HUES64 (cell line): Measurements from ENCODE around the gene MAP2.

Source experiments
- H3K27ac ChIP-seq: 2 replicates; pipeline ENCODE4 v1.7.0; 2013; ENCODE audit warnings: low read depth, low read length, inconsistent platforms
- H3K27me3 ChIP-seq: 2 replicates; pipeline ENCODE4 v1.6.1; 2013; ENCODE audit warnings: mild to moderate bottlenecking, low read length; ENCODE audit not compliant: insufficient read depth
- H3K36me3 ChIP-seq: 2 replicates; pipeline ENCODE4 v1.6.1; 2013; ENCODE audit warnings: mild to moderate bottlenecking, low read length; ENCODE audit not compliant: insufficient read depth
- H3K4me1 ChIP-seq: 2 replicates; pipeline ENCODE4 v1.6.1; 2013; ENCODE audit warnings: mild to moderate bottlenecking, low read length, moderate library complexity; ENCODE audit not compliant: insufficient read depth
- H3K4me3 ChIP-seq: 2 replicates; pipeline ENCODE4 v1.5.1; 2013; ENCODE audit warnings: mild to moderate bottlenecking, low read length, moderate library complexity
- H3K9ac ChIP-seq: 2 replicates; pipeline ENCODE4 v1.6.1; 2013; ENCODE audit warnings: mild to moderate bottlenecking, low read depth, low read length
- H3K9me3 ChIP-seq: 2 replicates; pipeline ENCODE4 v1.6.1; 2013; ENCODE audit warnings: low read depth, low read length; ENCODE audit not compliant: insufficient read depth
- WGBS: fragments of 150-250, 120-280 bp; methylation state at CpG from one replicate; pipeline ENCODE4 v1.1.7; 2013; ENCODE audit warnings: missing lambda C conversion rate; 5-methylcytosine and 5-hydroxymethylcytosine counted together

Gene MAP2

DNA sequence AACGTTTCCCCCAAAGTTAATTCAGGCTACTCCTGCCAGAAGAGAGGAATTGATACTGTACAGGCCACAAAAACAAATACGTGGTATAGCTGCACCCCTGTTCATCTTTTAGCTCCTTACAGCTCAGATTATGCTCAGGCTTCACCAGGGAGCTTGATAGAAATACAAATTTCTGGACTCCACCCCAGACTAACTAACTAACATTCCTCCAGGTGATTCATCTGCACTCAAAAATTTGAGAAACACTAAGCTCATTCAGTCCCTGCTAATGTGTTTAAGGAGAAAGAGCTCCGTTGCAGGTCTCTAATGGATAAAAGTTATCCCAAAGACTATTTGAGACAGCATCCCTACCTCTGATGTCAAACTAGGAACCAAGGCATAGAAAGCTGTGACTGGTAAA lies 311.0 kb downstream of the MAP2 start:
- WGBS = 92% methylated on average over 3 of the region's 3 CpGs
- Histone ChIP-seq H3K27me3 (peaks cover 6% of the 10 kb centered on the region; the same call in 1 of the 2 replicates), H3K9me3 (no peaks in the 10 kb centered on the region), H3K27ac (no peak overlapping the region), H3K36me3 (no peaks in the 10 kb centered on the region), H3K4me3 (no peak overlapping the region), H3K4me1 (no peaks in the 10 kb centered on the region), H3K9ac (no peak overlapping the region)

DNA sequence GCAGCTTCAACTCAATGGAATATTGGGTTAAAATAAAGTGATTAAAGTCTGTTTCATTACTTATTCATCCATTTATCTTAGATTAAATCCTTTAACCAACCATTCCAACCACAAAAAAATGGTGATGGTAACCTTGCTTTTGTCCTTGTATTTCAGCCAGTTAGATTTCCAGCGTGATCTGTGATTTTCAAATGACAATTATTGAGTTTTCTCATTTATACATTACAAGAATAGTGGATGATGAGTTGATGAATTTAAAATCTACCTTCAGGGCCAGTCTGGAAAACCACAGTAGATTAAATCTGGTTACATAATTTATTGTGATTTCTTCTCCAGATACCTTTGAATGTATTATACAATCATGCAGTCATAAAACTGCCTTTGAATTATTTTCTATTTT lies 318.1 kb downstream of the MAP2 start:
- Histone ChIP-seq H3K4me3 (no peak overlapping the region), H3K27me3 (peaks cover 6% of the 10 kb centered on the region; the same call in 1 of the 2 replicates), H3K27ac (no peak overlapping the region), H3K4me1 (no peaks in the 10 kb centered on the region), H3K9me3 (no peaks in the 10 kb centered on the region), H3K36me3 (no peaks in the 10 kb centered on the region), H3K9ac (no peak overlapping the region)
- WGBS = no CpG with 5 or more reads among the region's 1 CpG

DNA sequence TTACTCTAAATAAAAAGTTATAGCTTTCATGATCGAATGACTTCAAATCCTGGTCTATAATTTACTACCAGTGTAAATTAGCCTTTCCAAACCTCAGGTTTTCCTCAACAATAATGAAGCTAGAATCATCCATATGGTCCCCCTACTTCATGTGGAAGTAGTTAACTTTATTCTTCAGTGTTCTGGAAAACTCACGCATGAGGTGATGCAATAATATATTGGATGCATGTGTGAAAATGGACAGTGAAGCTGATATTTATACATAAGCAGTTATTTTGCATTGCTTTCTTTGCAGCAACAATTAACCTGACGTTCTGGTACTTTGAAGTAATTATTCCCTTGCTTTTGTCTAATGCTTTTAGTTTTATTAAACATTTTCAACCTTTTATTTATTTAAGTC lies 329.2 kb downstream of the MAP2 start:
- Histone ChIP-seq H3K27ac (no peak overlapping the region), H3K27me3 (peaks cover 60% of the 10 kb centered on the region), H3K4me3 (no peak overlapping the region), H3K36me3 (no peaks in the 10 kb centered on the region), H3K9ac (no peak overlapping the region), H3K4me1 (peaks cover 6% of the 10 kb centered on the region), H3K9me3 (no peaks in the 10 kb centered on the region)
- WGBS = 100% methylated on average over 1 of the region's 3 CpGs

DNA sequence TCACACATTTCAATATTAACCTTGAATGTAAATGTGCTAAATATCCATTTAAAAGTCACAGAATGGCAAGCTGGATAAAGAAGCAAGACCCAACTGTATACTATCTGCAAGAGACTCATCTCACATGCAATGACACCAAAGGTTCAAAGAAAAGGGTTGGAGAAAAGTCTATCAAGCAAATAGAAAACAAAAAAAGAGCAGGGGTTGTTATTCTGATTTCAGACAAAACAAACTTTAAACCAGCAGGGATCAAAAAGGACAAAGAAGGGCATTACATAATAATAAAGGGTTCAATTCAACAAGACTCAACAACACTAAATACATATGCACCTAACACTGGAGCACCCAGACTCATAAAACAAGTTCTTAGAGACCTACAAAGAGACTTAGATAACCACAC lies 333.3 kb downstream of the MAP2 start:
- Histone ChIP-seq H3K27ac (no peak overlapping the region), H3K4me3 (no peak overlapping the region), H3K27me3 (peaks cover 100% of the 10 kb centered on the region), H3K4me1 (peaks cover 6% of the 10 kb centered on the region), H3K36me3 (no peaks in the 10 kb centered on the region), H3K9ac (no peak overlapping the region), H3K9me3 (no peaks in the 10 kb centered on the region)

DNA sequence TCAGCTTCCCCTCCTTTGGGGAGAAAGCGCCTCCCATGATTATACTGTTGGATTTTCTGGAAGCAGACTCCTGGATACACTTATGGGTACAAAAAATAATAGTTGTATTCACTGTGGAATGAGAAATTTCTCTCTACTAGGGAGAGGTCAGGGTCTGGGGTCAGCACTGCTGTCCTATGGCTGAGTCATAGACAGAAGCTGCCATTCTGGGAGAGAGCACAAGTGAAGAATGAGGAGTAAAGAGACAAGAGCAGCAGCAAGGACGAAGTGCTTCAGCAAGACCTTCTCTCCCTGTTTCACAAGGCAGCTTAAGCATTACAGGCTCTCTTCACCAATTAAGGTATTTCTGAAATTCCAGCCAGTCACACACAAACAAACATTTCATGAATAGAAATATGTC lies 337.7 kb downstream of the MAP2 start:
- Histone ChIP-seq H3K9ac (no peak overlapping the region), H3K4me3 (no peak overlapping the region), H3K36me3 (no peaks in the 10 kb centered on the region), H3K27me3 (peaks cover 97% of the 10 kb centered on the region), H3K27ac (no peak overlapping the region), H3K4me1 (peaks cover 6% of the 10 kb centered on the region), H3K9me3 (no peaks in the 10 kb centered on the region)
- WGBS = 68% methylated on average over 2 of the region's 2 CpGs

DNA sequence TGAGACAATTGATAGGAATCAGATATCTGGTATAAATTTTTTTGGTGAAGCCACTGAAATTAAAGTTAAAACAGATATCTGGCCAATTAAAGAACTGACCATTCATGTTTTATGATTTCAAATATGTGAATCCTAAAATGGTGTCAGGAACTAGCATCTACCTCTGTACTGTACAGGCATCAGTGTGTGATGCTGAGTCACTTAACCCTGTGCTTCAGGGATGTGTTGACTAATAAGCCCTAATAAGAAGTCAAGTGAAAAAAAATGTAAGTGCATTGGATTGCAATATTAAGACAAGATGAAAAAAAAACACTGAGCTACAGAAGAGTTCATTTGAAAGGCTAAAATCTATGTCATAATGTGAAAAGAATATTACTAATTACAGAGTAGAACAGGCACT lies 338.7 kb downstream of the MAP2 start:
- Histone ChIP-seq H3K27ac (no peak overlapping the region), H3K27me3 (peaks cover 97% of the 10 kb centered on the region), H3K4me1 (no peaks in the 10 kb centered on the region), H3K36me3 (no peaks in the 10 kb centered on the region), H3K4me3 (no peak overlapping the region), H3K9ac (no peak overlapping the region), H3K9me3 (no peaks in the 10 kb centered on the region)

DNA sequence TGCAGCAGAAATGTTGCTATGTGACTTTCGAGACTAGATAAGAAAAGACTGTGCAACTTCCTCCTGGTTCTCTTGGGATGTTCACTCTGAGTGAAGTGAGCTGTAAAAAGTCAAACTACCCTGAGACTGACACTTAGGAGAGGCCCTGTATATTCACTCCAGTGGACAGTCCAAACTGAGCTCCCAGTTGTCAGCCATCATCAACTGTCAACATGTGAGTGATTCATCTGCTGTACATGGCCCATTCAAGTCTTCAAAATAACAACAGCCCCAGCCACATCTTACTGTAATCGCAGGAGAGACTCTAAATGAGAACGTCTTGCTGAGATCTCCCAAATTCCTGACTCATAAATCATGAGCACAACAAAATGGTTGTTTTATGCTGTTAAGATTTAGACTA lies 339.3 kb downstream of the MAP2 start:
- H3K27me3 ChIP-seq = peaks cover 97% of the 10 kb centered on the region
- H3K9ac ChIP-seq = no peak overlapping the region
- H3K4me1 ChIP-seq = no peaks in the 10 kb centered on the region
- H3K27ac ChIP-seq = no peak overlapping the region
- 88% methylated on average over 3 of the region's 3 CpGs for WGBS
- no peaks in the 10 kb centered on the region for H3K36me3 ChIP-seq
- H3K9me3 ChIP-seq = no peaks in the 10 kb centered on the region
- no peak overlapping the region for H3K4me3 ChIP-seq

DNA sequence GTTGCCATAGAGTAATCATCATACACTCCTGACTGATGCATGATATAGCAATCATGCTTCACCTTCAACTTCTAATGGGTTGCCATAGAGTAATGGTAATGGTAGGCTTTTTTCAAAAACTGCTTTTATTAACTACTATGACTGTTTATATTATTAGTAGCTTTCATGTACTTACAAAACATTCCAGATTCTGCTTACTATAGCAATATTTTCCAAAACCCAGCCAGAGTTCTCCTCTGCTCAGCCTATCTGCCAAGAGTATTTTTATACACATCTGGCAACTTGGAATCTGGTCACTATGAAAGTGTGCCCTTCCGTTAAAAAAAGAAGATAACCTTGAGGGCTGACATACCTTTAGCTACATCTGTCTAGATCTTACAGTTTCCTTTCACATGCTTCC lies 342.8 kb downstream of the MAP2 start:
- H3K27me3 ChIP-seq = peaks cover 97% of the 10 kb centered on the region
- no peaks in the 10 kb centered on the region for H3K9me3 ChIP-seq
- H3K4me3 ChIP-seq = no peak overlapping the region
- H3K9ac ChIP-seq = no peak overlapping the region
- H3K27ac ChIP-seq = no peak overlapping the region
- no peaks in the 10 kb centered on the region for H3K36me3 ChIP-seq
- H3K4me1 ChIP-seq = no peaks in the 10 kb centered on the region
- 89% methylated on average over 1 of the region's 1 CpG for WGBS

DNA sequence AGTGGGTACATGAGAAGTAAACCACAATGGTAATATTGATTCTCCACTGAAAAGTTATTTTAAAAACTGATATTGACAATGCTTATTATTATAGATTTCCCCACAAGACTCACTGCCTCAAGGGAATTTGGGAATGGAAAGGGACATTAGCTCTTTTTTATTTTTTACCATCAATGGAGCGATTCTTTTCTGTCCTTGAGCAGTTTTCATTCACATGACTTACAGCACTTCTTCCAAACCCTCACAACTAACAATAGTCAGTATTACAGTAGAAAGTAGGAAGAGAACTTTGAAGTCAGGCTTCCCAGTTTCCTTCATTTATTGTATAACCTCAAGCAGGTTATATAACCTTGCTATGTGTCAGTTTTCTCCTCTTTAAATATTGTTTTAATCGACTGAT lies 343.5 kb downstream of the MAP2 start:
- H3K27me3 ChIP-seq = peaks cover 95% of the 10 kb centered on the region
- 88% methylated on average over 1 of the region's 2 CpGs for WGBS
- H3K36me3 ChIP-seq = no peaks in the 10 kb centered on the region
- H3K9ac ChIP-seq = no peak overlapping the region
- no peak overlapping the region for H3K27ac ChIP-seq
- no peaks in the 10 kb centered on the region for H3K9me3 ChIP-seq
- H3K4me3 ChIP-seq = no peak overlapping the region
- no peaks in the 10 kb centered on the region for H3K4me1 ChIP-seq

DNA sequence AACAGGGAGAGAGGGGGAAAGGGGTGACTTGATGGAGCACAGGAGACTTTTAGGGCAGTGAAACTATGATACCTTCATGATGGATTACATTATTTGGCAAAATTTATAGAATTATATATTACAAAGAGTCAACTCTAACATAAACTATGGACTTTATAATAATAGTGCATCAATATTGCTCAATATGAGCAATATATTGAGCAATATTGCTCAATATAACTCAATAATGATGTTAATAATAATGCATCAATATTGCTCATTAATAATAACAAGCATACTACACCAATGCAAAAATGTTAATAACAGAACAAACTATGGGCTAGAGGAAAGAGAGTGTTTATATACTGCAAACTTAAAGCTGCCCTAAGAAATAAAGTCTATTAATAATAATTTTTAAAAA lies 344.7 kb downstream of the MAP2 start:
- H3K9me3 ChIP-seq = no peaks in the 10 kb centered on the region
- H3K4me3 ChIP-seq = no peak overlapping the region
- peaks cover 95% of the 10 kb centered on the region for H3K27me3 ChIP-seq
- no peak overlapping the region for H3K27ac ChIP-seq
- no peak overlapping the region for H3K9ac ChIP-seq
- H3K4me1 ChIP-seq = no peaks in the 10 kb centered on the region
- no peaks in the 10 kb centered on the region for H3K36me3 ChIP-seq

DNA sequence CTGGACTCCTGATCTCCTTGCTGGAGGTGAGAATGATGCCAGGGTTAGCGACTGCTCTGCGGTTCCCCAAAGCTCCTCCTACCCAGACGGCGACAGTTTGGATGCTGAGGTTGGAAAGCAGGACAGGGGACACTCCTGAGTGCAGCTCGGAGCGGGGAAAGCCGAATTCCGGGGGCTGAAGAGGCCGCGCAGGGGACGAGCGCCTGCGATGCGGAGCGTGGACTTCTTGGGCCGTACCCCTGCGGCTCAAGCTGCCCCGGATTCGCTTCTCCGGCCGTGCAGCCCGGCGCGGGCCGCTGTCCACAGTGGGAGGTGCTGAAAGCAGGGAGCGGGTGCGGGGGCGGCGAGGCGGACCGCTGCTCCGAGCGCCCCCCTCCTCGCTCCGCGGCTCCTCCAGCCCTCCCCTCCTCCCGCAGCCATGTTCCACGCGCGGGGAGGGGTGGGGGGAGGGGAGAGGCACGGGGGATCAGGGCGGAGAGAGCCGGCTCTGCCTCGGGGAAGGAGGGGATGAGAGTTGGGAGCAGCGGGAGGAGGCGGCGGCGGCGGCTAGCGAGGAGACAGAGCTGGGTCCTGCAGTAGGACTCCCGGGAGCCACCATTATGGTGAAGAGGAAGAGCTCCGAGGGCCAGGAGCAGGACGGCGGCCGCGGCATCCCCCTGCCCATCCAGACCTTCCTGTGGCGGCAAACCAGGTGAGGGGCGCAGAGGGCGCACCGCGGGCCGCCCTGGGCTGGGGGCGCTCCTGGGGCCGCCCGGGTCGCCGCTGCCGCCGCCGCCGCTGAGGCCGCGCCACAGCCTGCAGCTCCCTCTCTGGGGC lies 347.8 kb downstream of the MAP2 start, which contains the start of gene UNC80:
TSS of gene UNC80 (plus strand) at position 359 of the 816 bp plus-strand sequence. CDS start at position 600, 241 bp downstream.
- peaks cover 73% of the 10 kb centered on the region for H3K27me3 ChIP-seq
- 1% methylated on average over 65 of the region's 73 CpGs for WGBS
- no peak within 1 kb of the TSS for H3K27ac ChIP-seq
- H3K9me3 ChIP-seq = no peaks in the 10 kb centered on the region
- H3K4me1 ChIP-seq = no peaks in the 10 kb centered on the region
- no peaks in the 10 kb centered on the region for H3K36me3 ChIP-seq
- H3K9ac ChIP-seq = 0 out of 2 replicates have a peak within 1 kb of the TSS, but pooled peaks have one; percentile 24
- peak within 1 kb of the TSS; percentile 58 for H3K4me3 ChIP-seq

DNA sequence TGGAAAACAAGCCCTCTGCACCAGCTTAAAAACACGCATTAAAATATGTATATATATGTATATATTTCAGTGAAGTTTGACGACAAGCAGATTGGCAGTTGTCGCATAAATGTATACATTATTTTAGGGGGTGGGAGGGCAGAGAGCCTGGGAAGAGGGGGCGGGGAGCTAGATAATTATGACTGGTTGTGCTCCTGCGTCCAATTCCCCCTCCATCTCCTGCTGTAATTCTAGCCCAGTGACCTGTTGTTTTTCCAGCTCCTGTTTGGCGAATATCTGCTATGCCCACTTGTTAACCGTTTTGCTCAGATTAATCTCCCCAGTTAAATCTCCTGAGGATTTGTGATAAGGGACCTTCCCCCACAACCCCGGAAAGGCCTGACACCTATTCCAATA lies 348.4 kb downstream of the MAP2 start:
- Histone ChIP-seq H3K27ac (no peak overlapping the region), H3K9me3 (no peaks in the 10 kb centered on the region), H3K4me3 (peak overlapping the region; percentile 58), H3K27me3 (peaks cover 67% of the 10 kb centered on the region), H3K4me1 (no peaks in the 10 kb centered on the region), H3K9ac (0 out of 2 replicates have a peak overlapping the region, but pooled peaks have one; percentile 24), H3K36me3 (no peaks in the 10 kb centered on the region)
- 25% methylated on average over 5 of the region's 8 CpGs for WGBS
